HG02852 (cell line): ENCODE data around the gene MIGA2.
"Not testable (repeated sequence)": the region's sequence is repeated elsewhere in the genome, so short reads cannot be mapped to it uniquely, and the experiment has no call there.

Experiments used
- ATAC-seq: cut with Tn5 transposase; IDR thresholded peaks from one replicate; pipeline ENCODE4 v1.9.1; 2021; ENCODE audit warnings: mild to moderate bottlenecking, moderate library complexity; ENCODE audit not compliant: unreplicated experiment

Gene MIGA2, protein sequence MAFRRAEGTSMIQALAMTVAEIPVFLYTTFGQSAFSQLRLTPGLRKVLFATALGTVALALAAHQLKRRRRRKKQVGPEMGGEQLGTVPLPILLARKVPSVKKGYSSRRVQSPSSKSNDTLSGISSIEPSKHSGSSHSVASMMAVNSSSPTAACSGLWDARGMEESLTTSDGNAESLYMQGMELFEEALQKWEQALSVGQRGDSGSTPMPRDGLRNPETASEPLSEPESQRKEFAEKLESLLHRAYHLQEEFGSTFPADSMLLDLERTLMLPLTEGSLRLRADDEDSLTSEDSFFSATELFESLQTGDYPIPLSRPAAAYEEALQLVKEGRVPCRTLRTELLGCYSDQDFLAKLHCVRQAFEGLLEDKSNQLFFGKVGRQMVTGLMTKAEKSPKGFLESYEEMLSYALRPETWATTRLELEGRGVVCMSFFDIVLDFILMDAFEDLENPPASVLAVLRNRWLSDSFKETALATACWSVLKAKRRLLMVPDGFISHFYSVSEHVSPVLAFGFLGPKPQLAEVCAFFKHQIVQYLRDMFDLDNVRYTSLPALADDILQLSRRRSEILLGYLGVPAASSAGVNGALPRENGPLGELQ

DNA sequence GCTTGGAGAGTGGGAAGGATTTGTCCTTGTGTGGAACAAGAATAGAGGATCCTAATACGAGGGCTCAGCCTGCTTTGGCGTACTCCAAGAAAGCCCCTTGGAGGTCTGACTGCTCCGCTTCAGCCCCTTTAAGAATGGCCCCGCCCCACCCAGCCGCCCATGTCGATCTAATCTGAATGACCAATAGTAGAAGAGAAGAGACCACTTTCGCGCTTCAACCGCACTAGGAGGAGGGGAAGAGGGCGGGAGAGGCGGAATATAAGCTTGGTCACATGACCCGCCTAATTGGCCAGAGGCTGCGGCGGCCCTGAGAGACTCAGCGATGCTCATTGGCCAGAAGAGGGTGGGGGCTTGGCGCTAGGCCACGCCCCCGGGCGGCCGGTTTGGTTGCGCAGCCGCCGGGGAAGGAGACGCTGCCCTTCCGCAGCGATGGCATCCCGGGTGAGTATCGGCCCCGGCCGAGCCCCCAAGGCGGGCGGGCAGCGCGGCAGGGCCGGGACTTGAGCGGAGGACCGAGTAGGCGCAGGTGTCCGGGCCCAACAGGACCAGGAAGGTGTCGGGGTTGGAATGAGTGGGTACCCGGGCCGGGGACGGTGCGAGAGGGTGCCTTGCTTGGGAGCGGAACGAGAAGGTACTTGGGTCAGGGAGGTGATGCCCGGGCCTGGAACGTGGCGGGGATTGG is at the start of gene MIGA2:
MIGA2 (plus strand) TSS at position 386 of the 682 bp plus-strand sequence. CDS start 3,969 bp downstream, outside the sequence.
- peak; percentile 97 for ATAC-seq

DNA sequence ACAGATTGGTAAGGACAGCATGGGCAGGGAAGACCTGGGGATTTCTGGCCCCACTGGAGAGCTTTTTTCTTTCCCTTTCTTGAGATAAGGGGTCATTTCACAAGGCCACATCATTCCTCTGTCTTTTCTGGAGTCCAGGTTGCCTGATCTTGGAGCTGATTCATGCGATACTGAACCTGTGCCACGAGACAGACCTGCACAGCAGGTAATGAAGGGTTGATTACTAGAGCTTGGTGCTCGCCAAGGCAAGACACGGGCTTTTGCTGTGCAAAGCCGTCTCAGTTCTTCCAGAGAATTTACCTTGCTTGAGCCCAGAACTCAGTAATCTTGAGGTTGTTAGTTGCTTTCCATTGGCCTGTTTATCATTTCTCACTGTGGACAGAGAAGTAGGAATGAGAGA is 49.8 kb upstream of the MIGA2 start:
- ATAC-seq: no peak

DNA sequence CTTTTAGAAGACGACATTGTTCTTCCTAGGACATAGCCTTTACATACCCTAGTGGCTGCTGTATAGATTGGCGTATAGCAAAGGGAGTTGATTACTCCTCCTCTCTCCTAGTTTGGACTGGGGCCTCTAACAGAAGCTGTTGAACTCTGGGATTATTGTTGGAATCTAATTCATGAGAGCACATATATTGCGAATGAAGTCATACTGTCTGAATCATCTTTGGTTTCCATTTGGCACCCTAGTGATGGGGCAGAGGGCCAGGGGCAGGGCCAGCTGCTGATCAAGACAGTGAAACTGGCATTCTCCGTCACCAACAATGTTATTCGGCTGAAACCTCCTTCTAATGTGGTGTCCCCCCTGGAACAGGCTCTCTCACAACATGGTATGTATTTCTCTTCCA is 48.6 kb upstream of the MIGA2 start:
- no peak for ATAC-seq

DNA sequence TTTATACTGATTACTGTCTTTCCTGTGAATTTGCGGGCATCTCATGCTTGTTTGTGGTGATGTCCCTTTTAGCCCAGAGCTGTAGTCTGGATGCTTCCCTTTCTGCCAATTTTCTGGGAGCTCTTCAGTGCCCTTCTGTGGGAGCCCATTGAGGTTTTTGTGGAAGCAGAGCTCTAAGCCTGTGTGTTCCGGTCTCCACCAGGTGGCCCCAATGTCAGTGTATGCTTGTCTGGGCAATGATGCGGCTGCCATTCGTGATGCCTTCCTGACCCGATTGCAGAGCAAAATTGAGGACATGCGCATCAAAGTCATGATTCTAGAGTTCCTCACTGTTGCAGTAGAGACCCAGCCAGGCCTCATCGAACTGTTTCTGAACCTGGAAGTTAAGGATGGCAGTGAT is 43.4 kb upstream of the MIGA2 start:
- ATAC-seq: no peak

DNA sequence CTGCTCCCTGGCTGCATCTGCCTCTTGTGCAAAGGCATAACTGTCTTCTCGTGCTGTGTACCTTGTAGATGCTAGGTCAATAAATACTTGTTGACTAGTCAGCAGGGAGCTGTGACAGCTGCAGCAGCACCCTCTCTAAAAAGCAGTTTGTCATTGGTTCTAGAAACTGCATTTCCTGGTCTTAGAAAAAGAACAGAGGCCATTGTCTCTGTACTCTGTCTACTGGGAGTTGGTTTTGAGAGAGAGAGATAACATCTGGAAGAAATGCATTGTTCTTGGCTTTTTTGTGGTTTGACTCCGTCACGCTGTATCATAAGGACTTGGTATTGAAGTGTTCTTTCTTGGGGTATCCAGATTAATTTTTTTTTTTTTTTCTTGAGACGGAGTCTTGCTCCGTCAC is 40.6 kb upstream of the MIGA2 start:
- ATAC-seq: no peak

DNA sequence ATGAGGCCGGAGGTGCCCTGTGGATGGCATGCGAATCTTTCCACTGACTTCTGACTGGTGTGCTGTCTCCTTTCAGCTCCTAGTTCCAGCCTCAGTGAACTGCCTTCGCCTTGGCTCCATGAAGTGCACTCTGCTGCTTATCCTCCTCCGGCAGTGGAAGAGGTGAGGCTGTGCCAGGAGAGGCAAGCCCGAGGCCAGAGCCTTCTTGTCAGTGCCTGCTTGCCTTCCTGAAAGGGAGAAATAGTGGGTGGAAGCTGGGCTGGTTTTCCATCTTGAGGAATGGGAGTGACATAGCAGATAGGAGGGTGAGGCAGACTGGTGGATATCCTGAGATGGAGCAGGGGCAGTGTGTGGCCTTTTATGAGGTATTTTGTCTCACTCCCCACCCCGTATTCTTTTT is 38.0 kb upstream of the MIGA2 start:
- ATAC-seq: no peak

DNA sequence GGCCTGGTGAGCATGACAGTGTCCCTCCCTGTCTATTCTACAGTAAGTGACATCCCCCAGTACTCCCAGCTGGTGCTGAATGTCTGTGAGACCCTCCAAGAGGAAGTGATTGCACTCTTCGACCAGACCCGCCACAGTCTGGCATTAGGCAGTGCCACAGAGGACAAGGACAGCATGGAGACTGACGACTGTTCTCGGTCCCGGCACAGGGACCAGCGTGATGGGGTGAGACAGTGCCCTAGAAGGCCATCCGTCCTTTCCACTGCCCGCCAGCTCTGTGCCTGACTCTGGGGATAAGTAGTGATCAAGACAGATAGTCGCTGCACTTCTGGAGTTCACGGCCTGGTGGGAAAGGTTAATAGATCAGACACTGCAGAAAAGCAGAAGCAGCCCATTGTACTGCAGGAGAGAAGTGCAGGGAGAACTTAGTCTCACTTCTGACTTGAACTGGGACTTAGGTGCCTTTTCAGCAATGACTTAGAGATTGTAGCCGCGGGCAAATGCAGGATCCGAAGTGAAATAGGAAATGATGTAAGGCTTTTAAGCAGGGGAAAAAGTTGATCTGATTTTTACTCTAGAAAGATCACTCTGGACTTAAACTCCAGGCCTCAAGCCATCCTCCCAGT is 36.7 kb upstream of the MIGA2 start:
- ATAC-seq: no peak

DNA sequence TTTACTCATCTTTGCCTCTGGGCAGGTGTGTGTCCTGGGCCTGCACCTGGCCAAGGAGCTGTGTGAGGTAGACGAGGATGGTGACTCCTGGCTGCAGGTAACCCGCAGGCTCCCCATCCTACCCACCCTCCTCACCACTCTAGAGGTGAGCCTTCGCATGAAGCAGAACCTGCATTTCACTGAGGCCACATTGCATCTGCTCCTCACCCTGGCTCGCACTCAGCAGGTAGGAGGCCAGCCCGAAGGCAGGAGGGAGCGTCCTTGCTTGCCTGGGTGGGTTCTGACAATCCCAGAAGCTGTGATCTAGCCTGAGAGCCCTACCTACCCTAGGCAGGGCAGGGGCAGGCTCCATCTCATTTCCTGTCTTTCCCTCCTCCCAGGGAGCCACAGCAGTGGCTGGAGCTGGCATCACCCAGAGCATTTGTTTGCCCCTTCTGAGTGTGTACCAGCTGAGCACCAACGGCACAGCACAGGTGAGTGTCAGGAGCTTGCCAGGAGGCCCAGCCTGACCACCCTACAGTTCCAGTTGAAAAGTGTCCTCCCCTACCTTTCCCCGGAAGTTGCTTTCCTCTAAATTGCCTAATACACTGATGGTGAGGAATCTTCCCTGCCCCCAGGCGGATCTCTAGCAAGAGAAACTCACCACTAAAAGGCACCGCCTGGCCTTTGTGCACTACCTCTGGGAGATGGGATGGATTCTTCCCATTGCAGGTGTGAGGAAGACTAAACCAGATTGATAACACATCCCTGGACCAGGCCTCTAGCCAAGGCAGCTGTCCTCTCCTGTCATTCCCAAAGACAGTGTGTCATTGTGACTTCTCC is 34.7 kb upstream of the MIGA2 start:
- ATAC-seq: no peak

DNA sequence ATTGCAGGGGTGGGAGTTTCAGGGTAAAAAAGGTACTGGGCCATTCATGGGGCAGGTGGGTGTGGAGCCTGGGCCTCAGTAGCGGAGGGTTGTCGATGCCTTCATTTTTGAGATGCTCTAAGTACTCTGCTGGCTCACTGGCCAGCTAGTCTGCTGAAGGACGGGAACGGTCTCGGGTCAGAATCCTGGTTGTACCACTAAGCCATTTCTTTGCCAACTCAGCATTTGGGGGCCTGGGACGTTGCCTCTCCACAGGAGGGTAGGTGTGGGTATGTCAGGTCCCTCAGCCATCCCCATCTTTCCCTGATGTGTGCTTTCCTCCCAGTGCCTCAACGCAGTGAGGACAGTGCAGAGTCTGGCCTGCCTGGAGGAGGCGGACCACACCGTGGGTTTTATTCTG is 33.4 kb upstream of the MIGA2 start:
- ATAC-seq: no peak

DNA sequence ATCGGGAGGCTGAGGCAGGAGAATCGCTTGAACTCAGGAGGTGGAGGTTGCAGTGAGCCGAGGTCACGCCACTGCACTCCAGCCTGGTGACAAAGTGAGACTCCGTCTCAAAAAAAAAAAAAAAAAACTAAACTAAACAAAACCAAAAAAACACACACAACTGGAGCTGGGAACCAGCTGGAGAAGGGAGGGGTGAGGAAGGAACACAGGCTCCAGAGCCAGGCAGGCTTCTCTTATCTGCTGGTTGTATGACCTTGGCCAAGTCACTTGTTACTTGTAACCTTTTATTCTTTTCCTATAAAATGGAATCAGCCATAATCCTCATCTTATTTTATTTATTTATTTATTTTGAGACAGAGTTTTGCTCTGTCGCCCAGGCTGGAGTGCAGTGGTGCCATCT is 32.3 kb upstream of the MIGA2 start:
- ATAC-seq: not testable (repeated sequence)

DNA sequence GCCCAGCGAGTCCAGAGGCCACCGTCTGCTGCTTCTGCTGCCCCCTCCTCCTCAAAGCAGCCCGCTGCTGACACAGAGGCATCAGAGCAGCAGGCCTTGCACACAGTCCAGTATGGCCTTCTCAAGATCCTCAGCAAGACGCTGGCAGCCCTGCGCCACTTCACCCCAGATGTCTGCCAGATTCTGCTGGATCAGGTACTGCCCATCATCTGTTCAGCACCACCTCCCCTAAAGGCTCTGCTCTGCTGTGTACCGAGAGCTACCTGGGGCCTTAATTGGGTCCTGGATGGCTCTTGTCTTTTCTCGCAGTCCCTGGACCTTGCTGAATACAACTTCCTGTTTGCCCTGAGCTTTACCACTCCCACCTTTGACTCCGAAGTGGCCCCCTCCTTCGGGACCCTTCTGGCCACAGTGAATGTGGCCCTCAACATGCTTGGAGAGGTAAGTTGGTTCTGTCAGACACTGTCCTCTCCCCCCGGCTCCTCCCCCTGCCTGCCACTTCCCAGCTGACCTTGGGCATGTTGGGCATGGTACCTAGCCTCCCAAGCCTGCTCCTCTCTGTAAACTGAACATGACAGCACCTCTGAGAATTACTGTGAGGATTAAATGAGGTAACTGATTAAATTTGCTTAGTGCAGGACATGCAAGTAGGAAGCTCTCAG is 31.0 kb upstream of the MIGA2 start:
- no peak for ATAC-seq

DNA sequence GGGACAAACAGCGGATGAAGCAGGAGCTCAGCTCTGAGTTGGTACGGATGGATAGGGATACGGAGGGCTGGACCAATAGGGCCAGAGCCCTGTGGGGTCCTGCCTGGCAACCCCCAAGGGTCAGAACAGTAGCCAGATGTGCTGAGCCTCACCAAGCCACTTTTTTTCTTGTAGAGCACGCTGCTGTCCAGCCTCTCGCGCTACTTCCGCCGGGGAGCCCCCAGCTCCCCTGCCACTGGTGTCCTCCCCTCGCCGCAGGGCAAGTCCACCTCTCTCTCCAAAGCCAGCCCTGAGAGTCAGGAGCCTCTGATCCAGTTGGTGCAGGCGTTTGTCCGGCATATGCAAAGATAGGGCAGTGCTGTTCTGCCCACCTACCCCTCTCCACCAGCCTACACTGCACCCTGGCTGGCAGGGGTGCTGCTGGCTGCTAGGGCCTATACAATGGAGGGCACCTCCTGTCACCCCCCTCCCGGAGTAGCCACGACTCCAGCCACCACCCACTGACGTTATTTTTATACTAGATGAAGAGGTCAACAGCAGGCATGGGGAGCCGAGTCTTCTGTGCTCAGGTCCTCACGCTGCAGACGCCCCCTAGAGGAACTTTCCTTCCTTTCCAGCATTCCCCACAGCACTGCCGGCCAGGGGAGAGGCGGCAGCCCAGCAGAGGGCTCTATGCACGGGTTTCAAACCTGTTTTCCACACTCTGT is 29.9 kb upstream of the MIGA2 start:
- no peak for ATAC-seq

DNA sequence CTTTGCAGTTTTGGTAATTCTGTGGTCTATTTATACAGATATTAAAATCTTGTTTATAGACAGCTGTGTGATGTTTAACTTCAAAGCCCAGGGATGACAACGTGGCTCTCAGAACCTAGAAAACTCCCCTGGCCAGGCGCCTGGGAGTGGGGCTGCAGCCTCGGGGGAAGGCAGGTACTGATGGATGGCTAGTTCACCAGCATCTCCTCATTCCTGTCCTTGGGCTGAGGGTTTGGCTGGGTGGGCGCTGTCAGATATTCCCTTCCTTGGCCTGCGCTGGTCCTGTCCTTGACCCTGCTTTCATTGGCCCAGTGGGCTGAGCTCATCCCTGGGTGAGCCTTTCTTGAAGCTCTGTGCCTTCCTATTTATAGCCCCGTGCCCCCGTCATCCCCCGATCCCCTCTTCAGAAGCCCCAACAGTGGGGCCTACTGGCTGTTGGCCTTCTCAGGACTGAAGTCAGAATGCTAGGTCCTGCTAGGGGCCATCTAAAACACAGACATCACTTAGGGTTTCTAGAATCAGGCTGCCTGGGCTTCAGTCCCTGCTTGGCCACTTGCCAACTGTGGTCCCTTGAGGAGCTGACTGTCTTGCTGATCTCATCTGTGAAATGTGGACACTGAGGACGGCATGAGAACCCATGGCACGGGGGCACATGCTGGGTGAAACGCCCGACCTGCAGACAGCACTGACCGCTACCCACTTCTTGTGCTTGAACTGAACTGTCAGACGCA is 29.2 kb upstream of the MIGA2 start:
- ATAC-seq: no peak

DNA sequence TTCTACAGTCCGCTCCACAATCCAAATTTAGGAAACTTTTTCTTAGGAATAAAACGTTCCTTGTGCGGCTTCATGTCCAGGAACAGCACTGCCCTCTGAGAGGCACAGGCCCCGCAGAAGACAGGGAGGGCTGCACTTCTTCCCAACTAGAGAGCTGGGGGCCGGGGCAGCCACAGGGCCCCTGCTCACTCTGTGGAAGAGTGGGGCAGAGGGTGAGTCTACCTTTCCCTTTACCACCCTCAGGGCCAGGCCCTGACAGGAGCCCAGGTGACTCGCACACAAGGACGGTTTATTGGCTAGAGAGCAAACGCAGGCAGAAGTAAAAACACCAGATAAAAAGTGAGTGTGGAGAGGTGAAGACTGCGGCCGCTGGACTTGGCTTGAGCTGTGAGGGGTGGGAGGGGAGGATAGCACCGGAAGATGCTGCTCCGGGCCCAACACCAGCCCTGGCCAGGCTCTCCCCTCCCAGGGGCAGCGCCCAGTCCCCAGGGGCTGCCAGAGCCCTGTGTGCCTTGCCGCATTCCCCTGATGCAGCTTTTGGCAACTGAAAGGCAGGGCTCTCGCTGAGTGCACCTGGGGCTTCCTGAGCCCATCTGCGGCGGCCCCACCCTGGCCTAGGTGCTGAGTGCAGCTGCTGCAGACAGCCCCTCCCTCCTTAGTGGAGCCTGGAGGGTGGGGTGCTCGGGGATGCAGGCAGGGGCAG is 28.5 kb upstream of the MIGA2 start:
- ATAC-seq: no peak

DNA sequence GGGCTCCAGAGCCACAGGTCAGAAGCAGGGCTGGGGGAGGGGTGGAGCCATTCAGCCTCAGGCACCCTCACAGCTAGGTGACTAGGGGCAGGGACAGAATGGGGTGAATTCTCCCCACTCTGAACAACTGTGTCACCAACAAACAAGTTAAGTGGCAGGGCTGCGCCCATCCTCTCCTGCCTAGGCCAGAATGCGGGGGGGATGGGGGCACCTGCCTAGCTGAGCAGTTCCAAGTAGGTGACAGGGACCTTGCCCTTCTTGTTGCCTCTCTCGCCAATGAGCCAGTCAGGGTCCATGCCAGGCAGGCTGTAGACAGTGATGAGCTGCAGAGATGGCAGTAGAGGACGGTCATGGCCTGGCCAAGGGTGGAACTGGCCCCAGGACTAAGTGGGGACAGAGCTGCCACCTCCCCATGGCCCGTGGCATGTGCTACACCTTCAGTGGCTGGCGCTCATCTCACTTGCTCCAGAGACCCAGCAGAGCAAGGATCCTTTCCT is 27.9 kb upstream of the MIGA2 start:
- no peak for ATAC-seq

DNA sequence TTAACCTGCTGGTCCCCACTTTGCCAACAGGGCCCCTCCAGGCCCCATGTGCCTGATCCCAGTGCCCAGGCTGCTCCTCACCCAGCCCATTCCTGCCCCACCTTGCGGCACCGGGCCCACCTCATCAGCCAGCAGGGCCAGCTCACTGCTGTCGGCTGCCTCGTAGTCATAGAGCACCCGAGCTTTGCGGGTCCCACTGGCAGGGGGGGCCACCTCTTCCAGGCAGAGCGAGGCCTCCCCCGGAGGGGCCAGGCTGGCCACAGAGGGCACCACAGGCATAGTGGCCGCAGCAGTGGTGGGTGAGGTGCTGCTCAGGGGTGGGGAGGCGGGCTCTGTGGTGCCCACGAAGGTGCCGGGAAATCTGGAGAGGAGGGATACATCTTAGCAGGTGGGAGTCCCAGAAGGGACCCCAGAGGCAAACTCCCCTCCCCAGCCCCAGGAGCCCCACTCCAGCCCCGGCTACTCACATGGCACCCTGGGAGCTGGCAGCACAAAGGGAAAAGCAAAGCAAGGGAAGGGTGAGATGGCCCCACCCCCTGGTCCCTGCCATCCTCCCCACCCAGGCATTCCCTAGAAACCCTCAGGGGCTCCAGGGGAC is 27.3 kb upstream of the MIGA2 start:
- no peak for ATAC-seq

DNA sequence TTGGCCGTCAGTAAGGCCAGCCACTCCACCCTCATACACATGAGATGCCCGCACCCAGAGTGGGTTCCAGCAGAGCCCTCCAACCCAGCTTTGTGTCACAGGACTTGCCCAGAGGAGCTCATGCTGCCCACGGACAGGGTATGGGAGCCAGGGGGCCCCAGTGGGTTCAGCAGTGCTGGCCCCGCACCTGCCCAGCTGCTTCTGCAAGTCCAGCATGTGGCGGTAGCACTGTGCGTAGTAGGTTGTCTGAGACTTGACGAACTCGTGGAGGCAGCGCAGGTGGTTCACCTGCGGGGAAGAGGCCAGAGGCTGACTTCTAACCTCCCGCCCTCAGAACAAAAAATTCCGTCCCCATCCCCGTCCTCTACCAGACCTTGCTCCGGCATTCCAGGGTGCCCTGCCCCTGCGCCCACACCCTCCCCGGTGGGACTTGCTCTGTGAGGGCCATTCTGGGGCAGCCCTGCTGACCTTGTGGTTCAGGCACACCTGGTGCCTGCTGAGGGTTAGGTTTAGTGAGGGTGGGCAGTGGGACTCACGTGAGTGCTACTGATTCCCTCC is 26.8 kb upstream of the MIGA2 start:
- no peak for ATAC-seq
